IMR-90 (cell line): ENCODE data around the gene ARHGAP10. TPM values are rescaled to one million over a fixed set of nuclear protein-coding genes. Genes with fewer than 3 reads are reported as not detected.

Source experiments
- ATAC-seq: fragments of 200-7000 bp; cut with Tn5 transposase; 2 replicates; pipeline ENCODE4 v1.9.1; 2020; ENCODE audit warnings: low read depth, mild to moderate bottlenecking, moderate library complexity
- BruUV-seq: library from RNA; stranded (reverse); fragments of 400-500 nt; replicated peaks from 2 replicates; lab custom pipeline; 2021; lab: Mats Ljungman, UMichigan
- CTCF ChIA-PET: fragments of 300-600 bp; formaldehyde crosslinking; extraction: SDS; loops from one replicate; lab custom pipeline; 2021; ENCODE audit warnings: antibody characterized with exemption; lab: Yijun Ruan, JAX
- POLR2A ChIA-PET: fragments of 300-600 bp; sonication (Branson Sonifier 250); formaldehyde crosslinking; loops from one replicate; lab custom pipeline; 2022; ENCODE audit warnings: antibody characterized with exemption; ENCODE audit not compliant: unreplicated experiment; lab: Charles Lee
- DNase-seq: peaks from one replicate; pipeline ENCODE4 v3.0.0; 2013
- H2AFZ ChIP-seq: replicated peaks from 2 replicates; pipeline ENCODE3; 2013; ENCODE audit warnings: low read length, mild to moderate bottlenecking; ENCODE audit not compliant: poor library complexity
- H2AK5ac ChIP-seq: 2 replicates; pipeline ENCODE4 v1.6.1; 2013; ENCODE audit warnings: low read depth, low read length, inconsistent platforms
- H2AK9ac ChIP-seq: replicated peaks from 2 replicates; pipeline ENCODE3; 2013; ENCODE audit warnings: mild to moderate bottlenecking, low read depth, low read length, moderate library complexity; ENCODE audit not compliant: poor library complexity
- H2BK120ac ChIP-seq: 2 replicates; pipeline ENCODE4 v1.6.1; 2013; ENCODE audit warnings: low read depth, low read length, inconsistent platforms
- H2BK15ac ChIP-seq: 3 replicates; pipeline ENCODE4 v1.6.1; 2013; ENCODE audit warnings: low read depth, low read length, inconsistent platforms
- H2BK20ac ChIP-seq: 2 replicates; pipeline ENCODE4 v1.6.1; 2013; ENCODE audit warnings: low read depth, mild to moderate bottlenecking, inconsistent platforms, low read length, moderate library complexity
- H2BK5ac ChIP-seq: 2 replicates; pipeline ENCODE4 v1.6.1; 2013; ENCODE audit warnings: mild to moderate bottlenecking, low read depth, low read length, inconsistent platforms; ENCODE audit not compliant: poor library complexity, severe bottlenecking
- H3K14ac ChIP-seq: replicated peaks from 2 replicates; pipeline ENCODE4 v1.6.1; 2013; ENCODE audit warnings: low read depth, low read length, inconsistent platforms
- H3K18ac ChIP-seq: 2 replicates; pipeline ENCODE4 v1.6.1; 2013; ENCODE audit warnings: low read depth, low read length, control low read depth
- H3K23ac ChIP-seq: 2 replicates; pipeline ENCODE4 v1.6.1; 2013; ENCODE audit warnings: low read depth, low read length, inconsistent platforms
- H3K27ac ChIP-seq: 2 replicates; pipeline ENCODE4 v1.5.1; 2013; ENCODE audit warnings: mild to moderate bottlenecking, control low read depth, low read length; ENCODE audit not compliant: insufficient read depth
- H3K27me3 ChIP-seq: 2 replicates; pipeline ENCODE4 v1.6.1; 2013; ENCODE audit warnings: low read length; ENCODE audit not compliant: control insufficient read depth, insufficient read depth
- H3K36me3 ChIP-seq: 2 replicates; pipeline ENCODE4 v1.6.1; 2013; ENCODE audit warnings: low read length, mixed read lengths; ENCODE audit not compliant: control insufficient read depth, insufficient read depth
- H3K4ac ChIP-seq: 2 replicates; pipeline ENCODE4 v1.6.1; 2013; ENCODE audit warnings: low read depth, low read length, inconsistent platforms
- H3K4me1 ChIP-seq: 2 replicates; pipeline ENCODE4 v1.6.1; 2013; ENCODE audit warnings: low read length, mixed read lengths; ENCODE audit not compliant: control insufficient read depth, insufficient read depth
- H3K4me2 ChIP-seq: 2 replicates; pipeline ENCODE4 v1.6.1; 2013; ENCODE audit warnings: low read depth, mild to moderate bottlenecking, control low read depth, low read length, moderate library complexity
- H3K4me3 ChIP-seq: 2 replicates; pipeline ENCODE4 v1.5.1; 2013; ENCODE audit warnings: low read depth, mild to moderate bottlenecking, control low read depth, low read length, moderate library complexity; ENCODE audit not compliant: insufficient read depth
- H3K56ac ChIP-seq: 2 replicates; pipeline ENCODE4 v1.6.1; 2013; ENCODE audit warnings: low read length, inconsistent platforms; ENCODE audit not compliant: insufficient read depth; ENCODE audit errors: extremely low read depth
- H3K79me1 ChIP-seq, 2 experiments: 2 replicates each; pipeline ENCODE4 v1.6.1; 2013; ENCODE audit warnings: low read length in 2 of 2, inconsistent platforms in 1 of 2, low read depth in 1 of 2
- H3K9ac ChIP-seq: 2 replicates; pipeline ENCODE4 v1.6.1; 2013; ENCODE audit warnings: low read depth, low read length, control low read depth
- H3K9me1 ChIP-seq: 2 replicates; pipeline ENCODE4 v1.6.1; 2013; ENCODE audit warnings: low read length, inconsistent platforms; ENCODE audit not compliant: insufficient read depth
- H3K9me3 ChIP-seq: 2 replicates; pipeline ENCODE4 v1.6.1; 2013; ENCODE audit warnings: low read length; ENCODE audit not compliant: control insufficient read depth, insufficient read depth
- H4K20me1 ChIP-seq: 2 replicates; pipeline ENCODE4 v1.6.1; 2013; ENCODE audit warnings: low read length, inconsistent platforms; ENCODE audit not compliant: insufficient read depth
- H4K5ac ChIP-seq: 2 replicates; pipeline ENCODE4 v1.6.1; 2013; ENCODE audit warnings: mild to moderate bottlenecking, low read depth, low read length, control low read depth
- H4K8ac ChIP-seq, 2 experiments: 2 replicates each; pipeline ENCODE4 v1.6.1; 2013; ENCODE audit warnings: low read depth in 2 of 2, low read length in 2 of 2, control low read depth in 1 of 2, inconsistent platforms in 1 of 2
- H4K91ac ChIP-seq: 2 replicates; pipeline ENCODE4 v1.6.1; 2013; ENCODE audit warnings: low read depth, low read length, inconsistent platforms; ENCODE audit not compliant: insufficient read depth
- BHLHE40 ChIP-seq: fragments of 150-350 bp; IDR thresholded peaks from 2 replicates; pipeline ENCODE4 v1.6.1; 2016; ENCODE audit warnings: mild to moderate bottlenecking, low read depth, low read length
- FOS ChIP-seq: fragments of 150-350 bp; IDR thresholded peaks from 2 replicates; pipeline ENCODE4 v1.6.1; 2016; ENCODE audit warnings: low read depth, low read length
- SMC3 ChIP-seq: fragments of 150-350 bp; IDR thresholded peaks from 2 replicates; pipeline ENCODE4 v1.6.1; 2016; ENCODE audit warnings: low read depth, mild to moderate bottlenecking, antibody characterized with exemption, low read length, moderate library complexity
- WGBS, 2 experiments: methylation state at CpG; one replicate each; pipeline versions ENCODE4 v1.1.5 to v1.1.7; 2013; ENCODE audit warnings: missing lambda C conversion rate in 2 of 2; ENCODE audit not compliant: insufficient read length in 1 of 2; ENCODE audit errors: extremely low coverage in 2 of 2; 5-methylcytosine and 5-hydroxymethylcytosine counted together
- dilution Hi-C: fragments of 300-500 bp; cut with HindIII; formaldehyde crosslinking; loops from one replicate; pipeline ENCODE4 v1.14.3; 2018; ENCODE audit warnings: low sequenced_read_pairs; ENCODE audit not compliant: unreplicated experiment
- in situ Hi-C: fragments of 300-500 bp; cut with MboI; formaldehyde crosslinking; loops from 3 replicates; pipeline ENCODE4 v1.14.3; 2019; ENCODE audit warnings: low sequenced_read_pairs, inconsistent platforms, mixed read lengths
- intact Hi-C: fragments of 100-400 bp; cut with micrococcal nuclease; formaldehyde crosslinking; loops from 2 replicates; pipeline ENCODE4 v1.10.0; 2022
- polyA plus RNA-seq, 3 experiments: library from polyadenylated mRNA; depleted of rRNA; stranded (reverse); fragments of >200 nt; gene quantifications; 2 replicates each; pipeline ENCODE4 v1.2.3, GENCODE V29; 2012; ENCODE audit warnings: low replicate concordance in 1 of 3
- total RNA-seq: library from RNA; depleted of rRNA; stranded (reverse); fragments of >200 nt; gene quantifications from 2 replicates; pipeline ENCODE4 v1.2.3, GENCODE V29; 2012

Gene ARHGAP10
- total and polyA plus RNA-seq, 2 of the 4 experiments (the other 2 are of a cell fraction): 27.1 to 29.4 TPM

DNA sequence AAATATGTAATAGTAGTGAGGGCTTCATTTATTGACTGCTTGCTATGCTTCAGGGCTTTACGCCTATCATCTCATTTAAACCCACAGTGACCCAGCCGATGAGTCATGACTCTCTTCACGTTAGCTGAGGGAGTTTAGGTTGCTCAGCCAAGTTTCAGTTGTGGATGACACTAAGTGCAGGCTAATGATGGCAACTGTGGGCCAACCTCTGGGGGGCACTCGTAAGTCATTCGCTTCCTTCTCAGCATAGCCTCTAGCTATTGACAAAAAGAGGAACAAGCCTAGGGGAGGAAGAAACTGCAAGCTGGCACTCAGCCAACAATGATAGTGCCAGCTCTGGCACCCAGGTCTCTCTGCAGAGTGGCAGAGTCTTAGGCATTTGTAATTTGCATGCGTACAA, 325.0 kb downstream of the ARHGAP10 start:
- CTCF ChIA-PET: interaction anchor here (0.6 to 0.7 kb wide), 2 partner anchors 461 to 1188 kb away, joined by 3 read pairs; no protein-coding TSS in a partner anchor
- peak; percentile 77 for DNase-seq

More for the DNA sequence above, 325.0 kb downstream of the ARHGAP10 start:
- H3K23ac ChIP-seq: no peak overlapping the region
- no CpG with 5 or more reads among the region's 6 CpGs for WGBS, 2 experiments
- H2BK15ac ChIP-seq: no peak overlapping the region
- H4K8ac ChIP-seq: no peak overlapping the region
- no peak overlapping the region for H2AFZ ChIP-seq
- no TSS peak for BruUV-seq
- peaks cover 15% of the 10 kb centered on the region for H3K9me1 ChIP-seq
- H2AK5ac ChIP-seq: no peak overlapping the region
- peak; percentile 54 for ATAC-seq
- H3K4ac ChIP-seq: no peak overlapping the region
- TF ChIP-seq SMC3: no peak
- peak; percentile 5; the same call in 1 of the 2 replicates for TF ChIP-seq BHLHE40
- TF ChIP-seq FOS: peak; percentile 52; the same call in 1 of the 2 replicates
- POLR2A ChIA-PET: no interaction called here
- H3K27me3 ChIP-seq: no peaks in the 10 kb centered on the region
- no peak overlapping the region for H3K56ac ChIP-seq
- in situ Hi-C loops: no loop called here
- no peak overlapping the region for H4K5ac ChIP-seq
- intact Hi-C loops: no loop called here
- no peak overlapping the region for H4K91ac ChIP-seq
- H3K36me3 ChIP-seq: peaks cover 2% of the 10 kb centered on the region
- H3K4me2 ChIP-seq: no peak overlapping the region
- no peak overlapping the region for H3K14ac ChIP-seq
- H2BK120ac ChIP-seq: no peak overlapping the region
- no peak overlapping the region for H3K27ac ChIP-seq
- H3K9me3 ChIP-seq: no peaks in the 10 kb centered on the region
- H3K18ac ChIP-seq: no peak overlapping the region
- H4K20me1 ChIP-seq: peaks cover 17% of the 10 kb centered on the region
- H3K79me1 ChIP-seq: peaks cover 31 to 37% of the 10 kb centered on the region in 2 experiments
- H3K9ac ChIP-seq: no peak overlapping the region
- H2AK9ac ChIP-seq: no peak overlapping the region
- H3K4me1 ChIP-seq: peaks cover 6% of the 10 kb centered on the region; the same call in 1 of the 2 replicates
- no peak overlapping the region for H2BK5ac ChIP-seq
- dilution Hi-C loops: no loop called here
- H2BK20ac ChIP-seq: no peak overlapping the region
- no peak overlapping the region for H3K4me3 ChIP-seq
